Measurements from ENCODE around the gene KCTD13. TPM values are rescaled to one million over a fixed set of nuclear protein-coding genes. Genes with fewer than 3 reads are reported as not detected.

Gene KCTD13
- total RNA-seq, result 13.1 and 20.5 TPM in 2 replicates

DNA sequence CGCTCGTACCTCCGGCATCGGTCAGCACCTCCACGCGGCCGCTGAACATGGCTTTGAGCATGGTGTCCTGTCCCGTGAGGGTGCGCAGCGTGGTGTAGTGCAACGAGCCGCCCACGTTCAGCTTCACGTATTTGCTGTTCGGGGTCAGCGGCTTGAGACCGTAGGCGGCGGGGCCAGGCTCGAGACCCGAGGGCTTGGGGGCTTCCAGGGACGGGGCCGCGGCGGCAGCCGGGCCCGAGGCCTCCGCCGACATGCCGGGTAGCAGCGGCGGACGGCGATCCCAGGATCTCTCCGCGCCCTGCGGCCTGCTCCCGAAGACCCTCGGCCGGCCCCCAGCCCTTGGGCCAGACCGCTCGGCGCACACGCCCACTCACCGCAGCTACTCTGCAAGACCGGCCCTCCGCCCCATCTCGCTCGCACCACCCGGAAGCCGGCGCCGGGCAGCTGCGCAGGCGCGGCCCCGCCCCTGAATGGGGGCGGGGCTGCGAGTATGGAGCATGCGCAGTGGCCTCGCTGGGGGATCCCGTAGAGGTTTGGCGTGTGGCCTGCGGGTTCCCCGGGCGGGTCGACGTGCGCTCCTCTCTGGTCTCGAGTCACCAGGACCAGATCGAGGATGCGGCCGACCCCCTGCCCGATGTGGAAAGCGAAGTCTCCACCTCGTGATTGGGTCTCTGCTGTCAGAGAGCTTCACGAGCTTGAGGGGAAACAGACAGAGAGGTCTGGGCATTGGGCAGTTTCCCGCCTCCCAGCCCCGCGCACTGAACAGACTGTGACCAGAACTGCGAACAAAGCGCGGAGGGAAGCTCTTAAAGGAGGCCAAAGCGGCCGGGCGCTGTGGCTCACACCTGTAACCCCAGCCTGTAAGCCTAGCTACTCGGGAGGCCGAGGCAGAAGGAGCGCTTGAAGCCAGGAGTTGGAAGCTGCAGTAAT, at the start of gene KCTD13:
TSS of gene KCTD13 (minus strand) at position 446 of the 930 bp plus-strand sequence. CDS start at position 253, 193 bp downstream.

GRCh38 chr16:29973384-29974246, 47.6 kb upstream of the KCTD13 start, which contains the start of gene TAOK2:
Gene TAOK2, plus strand, starts transcription at chr16:29973868. Its CDS starts 3,905 bp downstream, at chr16:29977773.

DNA sequence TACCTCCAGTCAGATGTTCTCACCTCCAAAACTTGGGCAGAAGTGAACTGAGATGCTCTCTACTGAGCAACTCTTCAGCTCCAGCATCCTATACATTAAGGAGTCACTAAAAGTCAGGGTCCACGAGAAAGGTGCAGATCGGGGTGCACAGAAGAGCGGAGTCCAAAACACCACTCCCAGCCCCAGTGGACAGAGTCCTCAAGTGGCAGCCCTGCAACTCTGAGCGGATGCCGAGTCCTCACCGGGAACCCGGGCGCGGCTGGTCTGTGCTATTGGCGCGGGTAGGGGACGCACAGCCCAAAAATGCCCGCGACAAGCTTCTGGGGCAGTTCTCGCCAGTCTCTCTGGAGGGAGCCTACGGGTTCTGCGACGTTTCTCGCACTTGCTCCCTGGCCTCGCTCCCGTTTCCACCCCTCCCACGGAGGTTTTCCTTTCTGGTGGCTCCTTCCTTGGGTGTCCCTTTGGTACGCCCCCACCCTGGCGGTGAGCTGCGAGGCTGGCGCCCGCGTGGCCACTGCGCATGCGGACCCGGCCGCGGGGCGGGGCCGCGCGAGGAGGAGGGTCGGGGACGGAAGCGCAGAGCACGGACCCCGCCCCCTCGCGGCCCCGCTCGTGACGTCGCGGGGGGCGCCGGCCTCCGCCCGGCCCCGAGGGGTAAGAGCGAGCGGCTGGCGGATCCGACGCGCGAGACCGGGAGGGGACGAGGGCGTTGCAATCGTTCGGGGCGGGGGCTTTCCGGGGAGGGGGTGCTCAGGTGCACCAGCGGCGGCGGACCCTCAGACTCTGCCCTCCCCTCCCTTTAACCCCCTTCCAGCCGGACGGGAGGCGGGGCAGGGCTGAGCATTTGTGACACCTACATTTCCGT, 35.7 kb upstream of the KCTD13 start, which contains the start of gene TMEM219:
TSS of gene TMEM219 (plus strand) at position 601 of the 865 bp plus-strand sequence. CDS start 1,065 bp downstream, outside the sequence.

GRCh38 chr16:29900102-29900887, 25.7 kb downstream of the KCTD13 start, which contains the start of gene ASPHD1:
Gene ASPHD1, plus strand, starts transcription at chr16:29900488. Its CDS starts 484 bp downstream, at chr16:29900972.

DNA sequence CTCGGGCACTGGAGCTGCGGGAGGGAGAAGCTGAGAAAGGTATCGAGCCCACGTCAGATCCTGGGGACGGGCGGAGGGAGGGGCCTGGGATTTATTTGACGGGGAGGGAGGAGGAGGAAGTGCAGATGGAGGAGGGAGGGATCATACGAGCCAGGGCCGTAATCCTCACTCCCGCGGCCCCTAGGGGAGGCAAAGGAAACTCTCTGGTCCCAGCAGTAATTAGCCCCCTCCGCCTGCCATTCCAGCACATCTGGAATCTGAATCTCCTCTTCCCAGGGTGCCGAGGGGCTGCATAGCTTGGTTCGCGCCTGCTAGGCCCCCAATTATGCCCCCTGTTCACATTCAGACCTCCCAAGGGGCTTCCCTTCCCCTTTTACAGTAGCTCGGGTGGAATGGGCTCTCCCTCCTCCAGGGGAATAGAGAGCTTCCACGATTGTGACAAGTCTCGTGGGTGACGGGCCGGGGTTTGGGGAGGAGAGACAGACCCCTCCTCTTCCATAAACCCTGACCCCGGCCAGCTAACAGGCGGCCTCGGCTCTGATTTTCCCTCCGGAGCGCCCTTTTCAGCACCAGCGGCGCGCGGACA, 26.4 kb downstream of the KCTD13 start, which contains the start of gene SEZ6L2:
TSS of gene SEZ6L2 (minus strand) at position 35 of the 586 bp plus-strand sequence. CDS start 531 bp downstream, outside the sequence.

DNA sequence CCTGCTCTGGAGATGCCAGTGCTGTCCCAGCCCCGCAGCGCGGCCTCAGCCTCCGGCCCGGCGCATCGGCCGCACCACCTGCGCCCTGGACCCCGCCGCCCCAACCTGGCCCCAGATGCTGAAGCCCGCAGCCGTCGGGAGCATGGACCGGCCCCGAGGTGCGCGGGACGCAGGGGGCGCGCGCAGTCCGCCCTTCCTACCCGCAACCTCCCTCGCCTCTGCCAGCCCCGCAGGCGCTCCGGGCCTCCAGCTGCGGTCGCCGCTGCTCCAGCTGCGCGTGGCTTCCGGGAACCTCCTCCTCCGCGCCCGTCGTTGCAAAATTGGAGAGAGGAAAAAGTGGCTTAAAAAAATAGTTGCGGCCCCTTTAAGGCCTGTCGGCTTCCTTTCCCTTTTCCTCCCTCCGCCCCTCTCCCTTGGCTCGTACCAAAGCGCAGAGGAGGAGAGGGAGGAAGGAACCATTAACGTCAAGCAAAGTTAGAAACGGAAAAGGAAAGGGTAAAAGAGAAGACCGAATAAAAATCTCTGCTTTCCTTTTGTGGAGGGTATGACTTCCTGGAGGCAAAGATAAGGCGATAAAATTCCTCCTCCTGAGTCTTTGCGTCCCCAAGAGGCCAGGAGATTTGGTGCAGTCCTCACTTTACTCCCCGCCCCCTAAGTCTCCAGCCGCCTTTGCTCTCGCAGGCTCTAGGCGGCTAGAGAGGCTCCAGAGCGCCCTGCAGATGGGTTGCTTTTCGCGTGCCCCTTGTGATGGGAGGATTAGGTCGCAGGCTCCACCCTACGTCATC, 63.0 kb downstream of the KCTD13 start, which contains the start of gene CDIPT:
TSS of gene CDIPT (minus strand) at position 343 of the 785 bp plus-strand sequence. CDS start 369 bp downstream, outside the sequence.

Other genes with a start within 250 kb of the KCTD13 start
- 25.5 and 137 TPM in 2 replicates for gene QPRT, start 247.0 kb downstream of the KCTD13 start, total RNA-seq
- gene C16orf54, start 180.2 kb downstream of the KCTD13 start, total RNA-seq, result not detected in 2 replicates
- gene ZG16, start 148.0 kb downstream of the KCTD13 start, total RNA-seq, result not detected in 2 replicates
- gene KIF22, start 135.5 kb downstream of the KCTD13 start, total RNA-seq, result 4.6 and 94.6 TPM in 2 replicates
- 176 and 280 TPM in 2 replicates for gene MAZ, start 119.7 kb downstream of the KCTD13 start, total RNA-seq
- gene PRRT2, start 114.0 kb downstream of the KCTD13 start, total RNA-seq, result 0.44 and 3.6 TPM in 2 replicates
- 24.1 and 33.4 TPM in 2 replicates for gene PAGR1, start 110.1 kb downstream of the KCTD13 start, total RNA-seq
- gene MVP, start 105.8 kb downstream of the KCTD13 start, total RNA-seq, result 159 and 453 TPM in 2 replicates
- 89.6 and 117 TPM in 2 replicates for gene CDIPT, start 63.0 kb downstream of the KCTD13 start, total RNA-seq
- gene SEZ6L2, start 26.7 kb downstream of the KCTD13 start, total RNA-seq, result 7.3 and 17.7 TPM in 2 replicates
- 2.3 and 9.2 TPM in 2 replicates for gene ASPHD1, start 25.7 kb downstream of the KCTD13 start, total RNA-seq
- gene TMEM219, start 35.9 kb upstream of the KCTD13 start, total RNA-seq, result 61.1 and 83.6 TPM in 2 replicates
- 47.7 and 86.2 TPM in 2 replicates for gene TAOK2, start 47.6 kb upstream of the KCTD13 start, total RNA-seq
- 6.8 and 12.6 TPM in 2 replicates for gene HIRIP3, start 69.4 kb upstream of the KCTD13 start, total RNA-seq
- gene INO80E, start 70.0 kb upstream of the KCTD13 start, total RNA-seq, result 26.7 and 54.7 TPM in 2 replicates
- gene DOC2A, start 84.8 kb upstream of the KCTD13 start, total RNA-seq, result 0.14 TPM in 1 of 2 replicates, not detected in the other
- not detected in 2 replicates for gene C16orf92, start 97.0 kb upstream of the KCTD13 start, total RNA-seq
- gene TLCD3B, start 105.0 kb upstream of the KCTD13 start, total RNA-seq, result 0.43 TPM in 1 of 2 replicates, not detected in the other
- gene ALDOA, start 139.5 kb upstream of the KCTD13 start, total RNA-seq, result 891 and 1,194 TPM in 2 replicates
- gene PPP4C, start 149.8 kb upstream of the KCTD13 start, total RNA-seq, result 265 and 320 TPM in 2 replicates
- gene TBX6, start 165.7 kb upstream of the KCTD13 start, total RNA-seq, result 0.14 TPM in 1 of 2 replicates, not detected in the other
- 6.3 and 20.6 TPM in 2 replicates for gene YPEL3, start 170.0 kb upstream of the KCTD13 start, total RNA-seq
- gene GDPD3, start 187.3 kb upstream of the KCTD13 start, total RNA-seq, result 0.66 and 1.7 TPM in 2 replicates
- 39.7 and 43.8 TPM in 2 replicates for gene MAPK3, start 197.0 kb upstream of the KCTD13 start, total RNA-seq

Measured in placental pericyte (primary cell).